Transverse colon (tissue), 4 donors: ENCODE measurements around the gene LRRC2.

Source experiments
- CTCF ChIP-seq, 5 experiments: fragments of 200-600 bp in 3 of 5; fragments of 450-650 bp in 2 of 5; sonication (generic) in 3 of 5; IDR thresholded peaks; 1 replicate in 2 of 5; 2 replicates in 3 of 5; pipeline ENCODE4 v1.5.1; 2016 to 2017; ENCODE audit warnings: antibody characterized with exemption in 5 of 5, inconsistent platforms in 3 of 5, mild to moderate bottlenecking in 2 of 5, moderate library complexity in 1 of 5
- EP300 ChIP-seq: sonication (generic); formaldehyde crosslinking; IDR thresholded peaks from one replicate; pipeline ENCODE4 v1.6.1; 2017; ENCODE audit warnings: antibody characterized with exemption, low read depth
- POLR2AphosphoS5 ChIP-seq, 3 donors: sonication (generic); formaldehyde crosslinking; IDR thresholded peaks; one replicate each; pipeline ENCODE4 v1.6.1; 2016; ENCODE audit warnings: antibody characterized with exemption in 3 of 3

- TF ChIP-seq CTCF (IDR thresholded peaks at IDR 0.05) = no peak
- TF ChIP-seq POLR2AphosphoS5 (IDR thresholded peaks at IDR 0.05) = no peak
- no peak for TF ChIP-seq EP300
These were observed 74.7 kb downstream of the LRRC2 start for GRCh38 chr3:46491089-46492070.
